ENCODE results near the gene MYLIP. TPM values are rescaled to one million over a fixed set of nuclear protein-coding genes. Genes with fewer than 3 reads are reported as not detected.

The MYLIP gene
- total RNA-seq, 2 experiments from 2014 or later, result 16.2 to 18.6 TPM

DNA sequence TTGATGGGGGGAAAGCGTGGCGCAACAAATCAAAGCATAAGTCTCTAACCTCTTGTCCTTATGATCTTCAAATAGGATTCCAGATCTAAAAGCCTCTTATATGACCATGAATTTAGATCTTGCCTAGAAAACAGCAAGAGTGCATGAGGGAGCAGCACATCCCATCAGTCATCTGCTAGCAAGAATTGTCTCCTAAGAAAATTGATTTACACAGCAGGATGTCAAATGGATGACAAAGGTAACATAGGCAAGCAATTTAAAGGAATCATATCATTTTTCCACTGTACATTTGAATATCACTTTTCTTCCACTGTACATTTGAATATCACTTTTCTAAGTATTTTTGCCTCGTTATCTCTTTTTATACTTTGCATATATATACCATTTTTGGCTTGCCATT, 7.5 kb upstream of the MYLIP start:
- Mint-ChIP-seq H3K4me3 (no peak overlapping the region), H3K36me3 (ENCODE audit: low read depth) (no peaks in the 10 kb centered on the region), H3K9me3 (no peaks in the 10 kb centered on the region), H3K27ac (no peak overlapping the region), H3K27me3 (peaks cover 35% of the 10 kb centered on the region), H3K4me1 (peaks cover 1% of the 10 kb centered on the region)
- POLR2A ChIA-PET, result interaction anchor here (1.2 kb wide), 1 partner anchor 10 kb away, joined by 3 read pairs; no protein-coding TSS in a partner anchor
- CTCF ChIA-PET, result interaction anchor here (1.2 kb wide), 1 partner anchor 430 kb away, joined by 3 read pairs; no protein-coding TSS in a partner anchor
- DNase-seq, result no peak

- no peak overlapping the region for H3K27ac Mint-ChIP-seq
- H3K4me3 Mint-ChIP-seq, result no peak overlapping the region
- H3K27me3 Mint-ChIP-seq, result peaks cover 40% of the 10 kb centered on the region
- H3K4me1 Mint-ChIP-seq, result peaks cover 1% of the 10 kb centered on the region
- H3K36me3 Mint-ChIP-seq (ENCODE audit: low read depth), result no peaks in the 10 kb centered on the region
- DNase-seq, result no peak
- ChIA-PET POLR2A (interaction anchor here (1.3 kb wide), 1 partner anchor 9 kb away, joined by 3 read pairs; no protein-coding TSS in a partner anchor), CTCF (interaction anchor here (1.2 kb wide), 1 partner anchor 431 kb away, joined by 3 read pairs; no protein-coding TSS in a partner anchor)
- H3K9me3 Mint-ChIP-seq, result no peaks in the 10 kb centered on the region
Observed at GRCh38 chr6:16122197-16122596, 6.7 kb upstream of the MYLIP start.

- no peak overlapping the region for H3K4me3 Mint-ChIP-seq
- POLR2A ChIA-PET, result no interaction called here
- no peak overlapping the region for H3K27ac Mint-ChIP-seq
- H3K4me1 Mint-ChIP-seq, result peaks cover 6% of the 10 kb centered on the region
- peaks cover 4% of the 10 kb centered on the region for H3K36me3 Mint-ChIP-seq (ENCODE audit: low read depth)
- peaks cover 47% of the 10 kb centered on the region for H3K27me3 Mint-ChIP-seq
- DNase-seq, result no peak
- CTCF ChIA-PET, result interaction anchor here (0.7 to 8.2 kb wide), 2 partner anchors 58 to 431 kb away, joined by 7 to 69 read pairs; no protein-coding TSS in a partner anchor
- H3K9me3 Mint-ChIP-seq, result no peaks in the 10 kb centered on the region
Observed at GRCh38 chr6:16124198-16125180, 4.4 kb upstream of the MYLIP start.

DNA sequence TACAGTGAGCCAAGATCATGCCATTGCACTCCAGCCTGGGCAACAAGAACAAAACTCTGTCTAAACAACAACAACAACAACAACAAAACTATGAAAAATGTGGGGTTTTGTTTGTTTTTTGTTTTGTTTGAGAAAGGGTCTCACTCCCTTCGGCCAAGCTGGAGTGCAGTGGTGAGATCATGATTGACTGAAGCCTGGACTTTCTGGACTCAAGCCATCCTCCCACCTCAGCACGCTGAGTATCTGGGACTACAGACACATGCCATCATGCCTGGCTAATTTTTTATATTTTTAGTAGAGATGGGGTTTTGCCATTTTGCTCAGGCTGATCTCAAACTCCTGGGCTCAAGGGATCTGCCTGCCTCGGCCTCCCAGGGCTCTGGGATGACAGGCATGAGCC, 2.8 kb upstream of the MYLIP start:
- peaks cover 17% of the 10 kb centered on the region for H3K4me1 Mint-ChIP-seq
- no peak overlapping the region for H3K27ac Mint-ChIP-seq
- ChIA-PET POLR2A (no interaction called here), CTCF (interaction anchor here (1.8 to 8.2 kb wide), 2 partner anchors 57 to 435 kb away, joined by 6 to 69 read pairs; no protein-coding TSS in a partner anchor)
- no peaks in the 10 kb centered on the region for H3K9me3 Mint-ChIP-seq
- no peak for DNase-seq
- H3K27me3 Mint-ChIP-seq, result peaks cover 40% of the 10 kb centered on the region
- H3K4me3 Mint-ChIP-seq, result no peak overlapping the region
- H3K36me3 Mint-ChIP-seq (ENCODE audit: low read depth), result peaks cover 12% of the 10 kb centered on the region

- peaks cover 18% of the 10 kb centered on the region for H3K36me3 Mint-ChIP-seq (ENCODE audit: low read depth)
- DNase-seq, result no peak
- CTCF ChIA-PET, result interaction anchor here (1.8 to 8.2 kb wide), 2 partner anchors 56 to 436 kb away, joined by 6 to 69 read pairs; no protein-coding TSS in a partner anchor
- no peaks in the 10 kb centered on the region for H3K9me3 Mint-ChIP-seq
- no peak overlapping the region for H3K4me3 Mint-ChIP-seq
- no peak overlapping the region for H3K27ac Mint-ChIP-seq
- H3K4me1 Mint-ChIP-seq, result peaks cover 24% of the 10 kb centered on the region
- POLR2A ChIA-PET, result interaction anchor here (1.3 kb wide), 1 partner anchor 10 kb away, joined by 6 read pairs; no protein-coding TSS in a partner anchor
- H3K27me3 Mint-ChIP-seq, result peaks cover 36% of the 10 kb centered on the region
Observed at GRCh38 chr6:16126861-16127260, 2.0 kb upstream of the MYLIP start.

- Mint-ChIP-seq H3K4me3 (peak overlapping the region; percentile 54), H3K27me3 (peaks cover 30% of the 10 kb centered on the region), H3K4me1 (peaks cover 26% of the 10 kb centered on the region), H3K9me3 (no peaks in the 10 kb centered on the region), H3K36me3 (ENCODE audit: low read depth) (peaks cover 18% of the 10 kb centered on the region), H3K27ac (no peak overlapping the region)
- ChIA-PET CTCF (interaction anchor here (1.8 to 8.2 kb wide), 3 partner anchors 15 to 436 kb away, joined by 11 to 69 read pairs (median 13); no protein-coding TSS in a partner anchor), POLR2A (interaction anchor here (1.3 to 1.9 kb wide), 3 partner anchors 9 to 10 kb away, joined by 6 to 33 read pairs (median 8); no protein-coding TSS in a partner anchor)
- DNase-seq, result no peak
Observed at GRCh38 chr6:16127471-16127870, 1.4 kb upstream of the MYLIP start.

GRCh38 chr6:16129623-16130401, 926 bp downstream of the MYLIP start:
- Mint-ChIP-seq H3K4me3 (peak overlapping the region; percentile 91), H3K36me3 (ENCODE audit: low read depth) (peaks cover 33% of the 10 kb centered on the region), H3K27ac (peak overlapping the region; percentile 85), H3K4me1 (peaks cover 47% of the 10 kb centered on the region), H3K27me3 (peaks cover 14% of the 10 kb centered on the region), H3K9me3 (no peaks in the 10 kb centered on the region)
- CTCF ChIA-PET, result interaction anchor here (0.7 to 8.2 kb wide), 11 partner anchors 7 to 602 kb away, joined by 3 to 69 read pairs (median 6); no protein-coding TSS in a partner anchor
- DNase-seq, result peak; percentile 52
- POLR2A ChIA-PET, result interaction anchor here (0.8 to 4.5 kb wide), 18 partner anchors 8 to 639 kb away, joined by 3 to 78 read pairs (median 6); partner anchors contain the start of gene ATXN1

- Mint-ChIP-seq H3K27me3 (peaks cover 12% of the 10 kb centered on the region), H3K4me3 (peak overlapping the region; percentile 91), H3K36me3 (ENCODE audit: low read depth) (peaks cover 39% of the 10 kb centered on the region), H3K4me1 (peaks cover 54% of the 10 kb centered on the region), H3K9me3 (no peaks in the 10 kb centered on the region), H3K27ac (peak overlapping the region; percentile 85)
- ChIA-PET POLR2A (interaction anchor here (0.6 to 4.5 kb wide), 16 partner anchors 10 to 1517 kb away, joined by 3 to 78 read pairs (median 4); partner anchors contain the start of genes ATXN1 and DTNBP1), CTCF (interaction anchor here (0.6 to 8.2 kb wide), 8 partner anchors 8 to 602 kb away, joined by 3 to 69 read pairs (median 4); no protein-coding TSS in a partner anchor)
- peak; percentile 19 for DNase-seq
Observed at GRCh38 chr6:16130437-16130891, 1.6 kb downstream of the MYLIP start.

- Mint-ChIP-seq H3K9me3 (no peaks in the 10 kb centered on the region), H3K4me3 (peak overlapping the region; percentile 91), H3K36me3 (ENCODE audit: low read depth) (peaks cover 40% of the 10 kb centered on the region), H3K27me3 (peaks cover 12% of the 10 kb centered on the region), H3K4me1 (peaks cover 57% of the 10 kb centered on the region), H3K27ac (peak overlapping the region; percentile 85)
- peak; percentile 65 for DNase-seq
- CTCF ChIA-PET, result interaction anchor here (0.6 to 8.2 kb wide), 9 partner anchors 38 to 466 kb away, joined by 3 to 69 read pairs (median 4); no protein-coding TSS in a partner anchor
- POLR2A ChIA-PET, result interaction anchor here (0.6 to 4.5 kb wide), 19 partner anchors 8 to 1517 kb away, joined by 3 to 78 read pairs (median 4); partner anchors contain the start of genes ATXN1 and DTNBP1
Observed at GRCh38 chr6:16130932-16131387, 2.1 kb downstream of the MYLIP start.

GRCh38 chr6:16132909-16133308, 4.0 kb downstream of the MYLIP start:
- POLR2A ChIA-PET, result interaction anchor here (2.5 to 4.5 kb wide), 2 partner anchors 47 to 630 kb away, joined by 15 to 22 read pairs; partner anchors contain the start of gene ATXN1
- peaks cover 72% of the 10 kb centered on the region for H3K4me1 Mint-ChIP-seq

GRCh38 chr6:16134430-16134829, 5.5 kb downstream of the MYLIP start:
- ChIA-PET POLR2A (interaction anchor here (0.6 to 2.5 kb wide), 2 partner anchors 46 to 358 kb away, joined by 4 to 15 read pairs; no protein-coding TSS in a partner anchor), CTCF (no interaction called here)
- peaks cover 79% of the 10 kb centered on the region for H3K4me1 Mint-ChIP-seq

More at GRCh38 chr6:16132909-16133308, 4.0 kb downstream of the MYLIP start:
- Mint-ChIP-seq H3K9me3 (no peaks in the 10 kb centered on the region), H3K4me3 (no peak overlapping the region), H3K27ac (peak overlapping the region; percentile 10), H3K27me3 (no peaks in the 10 kb centered on the region), H3K36me3 (ENCODE audit: low read depth) (peaks cover 40% of the 10 kb centered on the region)
- CTCF ChIA-PET, result interaction anchor here (1.7 kb wide), 1 partner anchor 442 kb away, joined by 6 read pairs; no protein-coding TSS in a partner anchor
- no peak for DNase-seq

More at GRCh38 chr6:16134430-16134829, 5.5 kb downstream of the MYLIP start:
- DNase-seq, result no peak
- Mint-ChIP-seq H3K27me3 (no peaks in the 10 kb centered on the region), H3K36me3 (ENCODE audit: low read depth) (peaks cover 39% of the 10 kb centered on the region), H3K9me3 (no peaks in the 10 kb centered on the region), H3K27ac (no peak overlapping the region), H3K4me3 (no peak overlapping the region)

All from activated CD4-positive, alpha-beta memory T cell treated with anti-CD3 and anti-CD28 coated beads, Interleukin-2, amount 10 ng/mL, durations not matched to agents 7 days and 5 days (primary cell).